Ishikawa (cell line): ENCODE measurements around the gene NPAS3.

Experiments
- CEBPB ChIP-seq: IDR thresholded peaks from 2 replicates; pipeline ENCODE4 v1.6.1; 2012
- CREB1 ChIP-seq: IDR thresholded peaks from 2 replicates; pipeline ENCODE4 v1.6.1; 2012; ENCODE audit warnings: low read depth
- EGR1 ChIP-seq: IDR thresholded peaks from 2 replicates; pipeline ENCODE4 v1.6.1; 2012
- EP300 ChIP-seq: IDR thresholded peaks from 2 replicates; pipeline ENCODE4 v1.6.1; 2012; ENCODE audit warnings: borderline replicate concordance
- FOXM1 ChIP-seq: IDR thresholded peaks from 2 replicates; pipeline ENCODE4 v1.6.1; 2012; ENCODE audit warnings: low read depth, borderline replicate concordance
- MAX ChIP-seq: IDR thresholded peaks from 2 replicates; pipeline ENCODE4 v1.6.1; 2012
- NFIC ChIP-seq: IDR thresholded peaks from 2 replicates; pipeline ENCODE4 v1.6.1; 2012
- RAD21 ChIP-seq: IDR thresholded peaks from 2 replicates; pipeline ENCODE4 v1.6.1; 2012; ENCODE audit warnings: low read depth
- TAF1 ChIP-seq: IDR thresholded peaks from 2 replicates; pipeline ENCODE4 v1.6.1; 2012; ENCODE audit warnings: low read depth, mild to moderate bottlenecking
- TCF12 ChIP-seq: IDR thresholded peaks from 2 replicates; pipeline ENCODE4 v1.6.1; 2012; ENCODE audit warnings: low read depth
- TEAD4 ChIP-seq: IDR thresholded peaks from 2 replicates; pipeline ENCODE4 v1.6.1; 2012
- USF1 ChIP-seq: IDR thresholded peaks from 2 replicates; pipeline ENCODE4 v1.6.1; 2012
- YY1 ChIP-seq: IDR thresholded peaks from 2 replicates; pipeline ENCODE4 v1.6.1; 2012; ENCODE audit warnings: low read depth
- ZBTB7A ChIP-seq: IDR thresholded peaks from 2 replicates; pipeline ENCODE4 v1.6.1; 2012; ENCODE audit warnings: low read depth
- TF ChIP-seq, protein P1 (sequence below): IDR thresholded peaks from 2 replicates; pipeline ENCODE4 v1.6.1; 2012; ENCODE audit warnings: low read depth, mild to moderate bottlenecking

The NPAS3 gene

GRCh38 chr14:33646692-33647260 lies 708.1 kb downstream of the NPAS3 start:
- no peak for TF ChIP-seq FOXM1
- TF ChIP-seq TEAD4: no peak
- TF ChIP-seq EP300: no peak
- TF ChIP-seq, protein P1, sequence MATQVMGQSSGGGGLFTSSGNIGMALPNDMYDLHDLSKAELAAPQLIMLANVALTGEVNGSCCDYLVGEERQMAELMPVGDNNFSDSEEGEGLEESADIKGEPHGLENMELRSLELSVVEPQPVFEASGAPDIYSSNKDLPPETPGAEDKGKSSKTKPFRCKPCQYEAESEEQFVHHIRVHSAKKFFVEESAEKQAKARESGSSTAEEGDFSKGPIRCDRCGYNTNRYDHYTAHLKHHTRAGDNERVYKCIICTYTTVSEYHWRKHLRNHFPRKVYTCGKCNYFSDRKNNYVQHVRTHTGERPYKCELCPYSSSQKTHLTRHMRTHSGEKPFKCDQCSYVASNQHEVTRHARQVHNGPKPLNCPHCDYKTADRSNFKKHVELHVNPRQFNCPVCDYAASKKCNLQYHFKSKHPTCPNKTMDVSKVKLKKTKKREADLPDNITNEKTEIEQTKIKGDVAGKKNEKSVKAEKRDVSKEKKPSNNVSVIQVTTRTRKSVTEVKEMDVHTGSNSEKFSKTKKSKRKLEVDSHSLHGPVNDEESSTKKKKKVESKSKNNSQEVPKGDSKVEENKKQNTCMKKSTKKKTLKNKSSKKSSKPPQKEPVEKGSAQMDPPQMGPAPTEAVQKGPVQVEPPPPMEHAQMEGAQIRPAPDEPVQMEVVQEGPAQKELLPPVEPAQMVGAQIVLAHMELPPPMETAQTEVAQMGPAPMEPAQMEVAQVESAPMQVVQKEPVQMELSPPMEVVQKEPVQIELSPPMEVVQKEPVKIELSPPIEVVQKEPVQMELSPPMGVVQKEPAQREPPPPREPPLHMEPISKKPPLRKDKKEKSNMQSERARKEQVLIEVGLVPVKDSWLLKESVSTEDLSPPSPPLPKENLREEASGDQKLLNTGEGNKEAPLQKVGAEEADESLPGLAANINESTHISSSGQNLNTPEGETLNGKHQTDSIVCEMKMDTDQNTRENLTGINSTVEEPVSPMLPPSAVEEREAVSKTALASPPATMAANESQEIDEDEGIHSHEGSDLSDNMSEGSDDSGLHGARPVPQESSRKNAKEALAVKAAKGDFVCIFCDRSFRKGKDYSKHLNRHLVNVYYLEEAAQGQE: no peak
- TF ChIP-seq EGR1: no peak
- no peak for TF ChIP-seq TCF12
- no peak for TF ChIP-seq NFIC
- TF ChIP-seq ZBTB7A: no peak
- TF ChIP-seq MAX: no peak
- no peak for TF ChIP-seq YY1
- TF ChIP-seq CREB1: no peak
- no peak for TF ChIP-seq USF1
- TF ChIP-seq TAF1: no peak
- TF ChIP-seq RAD21: no peak
- no peak for TF ChIP-seq CEBPB

- TF ChIP-seq CEBPB (no peak), ZBTB7A (no peak), TAF1 (no peak), CREB1 (no peak), MAX (no peak), YY1 (no peak), EGR1 (no peak), NFIC (no peak), TEAD4 (no peak)
- TF ChIP-seq, protein P1: no peak
Measured at GRCh38 chr14:33647385-33647786, 708.7 kb downstream of the NPAS3 start.

GRCh38 chr14:33650430-33650829 lies 711.8 kb downstream of the NPAS3 start:
- TF ChIP-seq CEBPB: no peak
- no peak for TF ChIP-seq MAX
- TF ChIP-seq TEAD4: no peak
- no peak for TF ChIP-seq EP300
- TF ChIP-seq, protein P1: no peak
- no peak for TF ChIP-seq YY1
- TF ChIP-seq NFIC: no peak
- no peak for TF ChIP-seq ZBTB7A
- TF ChIP-seq RAD21: no peak
- no peak for TF ChIP-seq USF1
- no peak for TF ChIP-seq EGR1
- TF ChIP-seq TAF1: no peak
- no peak for TF ChIP-seq FOXM1
- TF ChIP-seq TCF12: no peak

DNA sequence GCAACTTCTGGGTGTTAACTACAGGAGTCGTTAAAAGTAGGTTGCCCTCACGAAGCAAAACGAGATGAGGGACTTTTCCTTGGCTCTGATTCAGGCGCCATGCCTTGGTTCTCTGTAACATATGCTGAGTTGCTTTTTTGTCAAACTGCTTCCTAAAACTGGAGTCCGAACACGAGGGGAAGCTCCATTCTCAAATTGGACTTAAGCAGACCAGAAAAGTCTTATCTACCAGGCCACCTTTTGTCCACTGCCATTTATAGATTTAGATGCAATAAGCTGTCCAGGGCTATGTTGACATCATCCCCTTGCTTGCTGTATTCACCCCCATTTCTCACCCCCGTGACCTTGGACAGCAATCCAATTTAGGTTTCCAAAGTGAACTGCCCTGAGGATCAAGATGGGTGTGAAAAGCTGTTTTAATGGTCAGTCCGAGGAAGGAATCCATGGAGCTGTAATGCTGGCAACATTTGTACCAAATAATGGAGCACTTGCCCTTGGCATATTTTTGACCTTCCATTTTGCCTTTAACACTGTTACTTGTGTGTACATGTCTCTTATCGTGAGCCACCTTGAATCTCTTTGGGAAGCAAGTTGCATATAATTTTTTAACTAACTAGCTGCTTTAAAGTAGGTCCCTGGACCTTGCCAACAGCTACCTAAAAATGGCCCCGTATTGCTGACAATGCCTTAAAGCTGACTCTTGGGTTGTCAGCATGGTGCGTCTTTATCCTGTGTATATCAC lies 714.1 kb downstream of the NPAS3 start:
- TF ChIP-seq CREB1 (no peak), TCF12 (no peak), TEAD4 (no peak), USF1 (no peak), EP300 (no peak), MAX (no peak), NFIC (no peak), CEBPB (no peak), TAF1 (no peak), YY1 (no peak), FOXM1 (no peak), RAD21 (no peak), ZBTB7A (no peak)
- TF ChIP-seq, protein P1: no peak
